Thyroid gland (tissue), 4 donors: Measurements from ENCODE around the gene FAM222A. TPM values are rescaled to one million over a fixed set of nuclear protein-coding genes. Genes with fewer than 3 reads are reported as not detected.

Experiments
- DNase-seq, 2 donors: peaks; one replicate each; pipeline ENCODE4 v3.0.0-alpha.2; 2019
- H3K27ac ChIP-seq, 3 donors: fragments of 200-600 bp; sonication (generic); 1 replicate in 2 of 3; 2 replicates in 1 of 3; pipeline ENCODE4 v1.5.1; 2016 to 2019; ENCODE audit warnings: mild to moderate bottlenecking in 1 of 3, moderate library complexity in 1 of 3
- H3K27me3 ChIP-seq: fragments of 200-600 bp; sonication (generic); one replicate; pipeline ENCODE4 v1.5.1; 2019
- H3K36me3 ChIP-seq, 2 donors: fragments of 200-600 bp; sonication (generic); one replicate each; pipeline ENCODE4 v1.5.1; 2016 to 2019
- H3K4me1 ChIP-seq, 2 donors: fragments of 200-600 bp; sonication (generic); one replicate each; pipeline ENCODE4 v1.5.1; 2017 to 2019
- H3K4me3 ChIP-seq, 3 donors: fragments of 200-600 bp; sonication (generic); replicated peaks in 1 of 3; 1 replicate in 2 of 3; 2 replicates in 1 of 3; pipeline ENCODE4 v1.5.1; 2016; ENCODE audit warnings: mild to moderate bottlenecking in 1 of 3
- H3K9me3 ChIP-seq: fragments of 200-600 bp; sonication (generic); one replicate; pipeline ENCODE4 v1.5.1; 2017
- POLR2A ChIP-seq, 2 donors: fragments of 450-650 bp; IDR thresholded peaks; one replicate each; pipeline ENCODE4 v1.6.1; 2017; ENCODE audit warnings: antibody characterized with exemption in 2 of 2, mild to moderate bottlenecking in 2 of 2, moderate library complexity in 1 of 2
- WGBS, 2 donors: methylation state at CpG; one replicate each; pipeline ENCODE4 v1.1.5; 2017; 5-methylcytosine and 5-hydroxymethylcytosine counted together
- intact Hi-C: fragments of 100-400 bp; cut with DNase I; formaldehyde crosslinking; loops from one replicate; pipeline ENCODE4 v1.15.1; 2023
- total RNA-seq, 4 donors: library from RNA; depleted of rRNA; stranded (reverse); fragments of >200 nt; gene quantifications; one replicate each; pipeline ENCODE4 v1.2.3, GENCODE V29; 2016
- TF ChIP-seq, protein P1 (sequence below), 6 experiments: fragments of 200-600 bp in 3 of 6; fragments of 450-650 bp in 3 of 6; sonication (generic) in 3 of 6; IDR thresholded peaks; one replicate each; pipeline ENCODE4 v1.5.1; 2016 to 2019; ENCODE audit warnings: antibody characterized with exemption in 6 of 6, mild to moderate bottlenecking in 2 of 6, inconsistent platforms in 1 of 6, moderate library complexity in 1 of 6

The FAM222A gene
- total RNA-seq, 4 donors from 2014 or later, result 1.3 to 3.8 (median 1.9) TPM

DNA sequence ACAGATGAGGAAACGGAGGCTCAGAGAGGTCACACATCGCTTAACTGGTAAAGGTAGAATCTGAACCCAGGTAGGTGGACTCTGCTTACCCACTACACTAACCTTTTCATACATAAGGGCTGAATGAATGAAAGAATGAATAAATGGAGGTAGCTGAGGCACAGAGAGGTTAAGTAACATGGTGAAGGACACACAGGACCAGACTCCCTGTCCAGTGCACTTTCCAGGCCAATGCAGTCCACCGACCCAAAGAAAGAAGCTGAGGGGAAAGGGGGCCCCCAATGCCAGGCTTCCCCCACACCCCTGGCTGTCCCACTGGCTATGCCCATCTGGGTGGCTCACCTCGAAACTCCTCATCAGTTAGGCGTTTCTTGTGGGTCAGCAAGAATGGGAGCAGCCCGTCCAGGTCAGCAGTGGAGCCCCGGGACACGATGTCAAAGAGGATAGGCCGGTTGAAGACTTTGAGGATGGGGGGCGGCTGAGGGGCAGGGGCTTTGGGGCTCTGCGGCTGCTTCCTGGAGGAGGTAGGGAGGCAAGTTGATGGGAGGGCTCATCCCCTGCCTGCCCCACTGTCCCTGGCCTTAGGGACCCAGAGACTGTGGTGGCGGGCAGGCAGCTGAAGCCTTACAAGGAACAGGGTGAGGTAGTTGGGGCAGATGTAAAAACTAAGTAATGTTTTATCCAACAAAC is 94.5 kb downstream of the FAM222A start:
- intact Hi-C loops, result loop anchor here (2.0 to 5.0 kb wide), 2 partner anchors 37 to 74 kb away; partner anchors contain the start of gene GLTP
- H3K27me3 ChIP-seq, result no peaks in the 10 kb centered on the region
- WGBS, 2 donors, result 92 to 95% methylated on average over 12 of the region's 12 CpGs

DNA sequence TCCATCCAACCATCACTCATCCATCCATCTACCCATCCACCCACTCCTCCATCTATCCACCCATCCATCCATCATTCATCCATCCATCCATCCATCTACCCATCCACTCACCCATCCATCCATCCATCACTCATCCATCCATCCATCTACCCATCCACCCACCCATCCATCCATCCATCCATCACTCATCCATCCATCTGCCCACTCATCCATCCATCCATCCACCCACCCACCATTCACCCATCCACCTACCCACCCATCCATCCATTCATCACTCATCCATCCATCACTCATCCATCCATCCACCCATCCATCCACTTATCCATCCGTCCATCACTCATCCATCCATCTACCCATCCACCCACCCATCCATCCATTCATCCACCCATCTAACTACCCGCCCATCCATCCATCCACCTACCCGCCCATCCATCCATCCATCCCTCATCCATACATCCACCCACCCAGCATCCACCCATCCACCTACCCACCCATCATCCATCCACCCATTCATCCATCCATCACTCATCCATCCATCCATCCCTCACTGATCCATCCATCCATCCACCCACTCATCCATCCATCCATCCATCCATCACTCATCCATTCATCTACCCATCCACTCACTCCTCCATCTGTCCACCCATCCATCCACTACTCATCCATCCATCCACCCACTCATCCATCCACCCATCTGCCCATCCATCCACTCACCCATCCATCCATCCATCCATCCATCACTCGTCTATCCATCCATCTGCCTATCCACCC is 95.4 kb downstream of the FAM222A start:
- no peaks in the 10 kb centered on the region for H3K27me3 ChIP-seq
- H3K4me3 ChIP-seq, result no peak overlapping the region
- no peaks in the 10 kb centered on the region for H3K4me1 ChIP-seq
- DNase-seq, result no peak
- intact Hi-C loops, result loop anchor here (5.0 kb wide), 1 partner anchor 73 kb away; the partner anchor contains the start of gene GLTP
- no peaks in the 10 kb centered on the region for H3K9me3 ChIP-seq
- 96 to 97% methylated on average over 4 of the region's 4 CpGs for WGBS, 2 donors
- no peak overlapping the region for H3K27ac ChIP-seq
- TF ChIP-seq, protein P1, sequence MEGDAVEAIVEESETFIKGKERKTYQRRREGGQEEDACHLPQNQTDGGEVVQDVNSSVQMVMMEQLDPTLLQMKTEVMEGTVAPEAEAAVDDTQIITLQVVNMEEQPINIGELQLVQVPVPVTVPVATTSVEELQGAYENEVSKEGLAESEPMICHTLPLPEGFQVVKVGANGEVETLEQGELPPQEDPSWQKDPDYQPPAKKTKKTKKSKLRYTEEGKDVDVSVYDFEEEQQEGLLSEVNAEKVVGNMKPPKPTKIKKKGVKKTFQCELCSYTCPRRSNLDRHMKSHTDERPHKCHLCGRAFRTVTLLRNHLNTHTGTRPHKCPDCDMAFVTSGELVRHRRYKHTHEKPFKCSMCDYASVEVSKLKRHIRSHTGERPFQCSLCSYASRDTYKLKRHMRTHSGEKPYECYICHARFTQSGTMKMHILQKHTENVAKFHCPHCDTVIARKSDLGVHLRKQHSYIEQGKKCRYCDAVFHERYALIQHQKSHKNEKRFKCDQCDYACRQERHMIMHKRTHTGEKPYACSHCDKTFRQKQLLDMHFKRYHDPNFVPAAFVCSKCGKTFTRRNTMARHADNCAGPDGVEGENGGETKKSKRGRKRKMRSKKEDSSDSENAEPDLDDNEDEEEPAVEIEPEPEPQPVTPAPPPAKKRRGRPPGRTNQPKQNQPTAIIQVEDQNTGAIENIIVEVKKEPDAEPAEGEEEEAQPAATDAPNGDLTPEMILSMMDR (IDR thresholded peaks at IDR 0.05), result no peak
- no peak for TF ChIP-seq POLR2A (IDR thresholded peaks at IDR 0.05)
- no peaks in the 10 kb centered on the region for H3K36me3 ChIP-seq

More for the DNA sequence above, 94.5 kb downstream of the FAM222A start:
- no peak for DNase-seq
- H3K36me3 ChIP-seq, result no peaks in the 10 kb centered on the region
- no peak overlapping the region for H3K27ac ChIP-seq
- no peaks in the 10 kb centered on the region for H3K9me3 ChIP-seq
- H3K4me3 ChIP-seq, result no peak overlapping the region
- no peaks in the 10 kb centered on the region for H3K4me1 ChIP-seq
- no peak for TF ChIP-seq POLR2A (IDR thresholded peaks at IDR 0.05)
- TF ChIP-seq, protein P1 (IDR thresholded peaks at IDR 0.05), result no peak

- intact Hi-C loops, result no loop called here
- H3K9me3 ChIP-seq, result no peaks in the 10 kb centered on the region
- 79 to 87% methylated on average over 10 of the region's 10 CpGs for WGBS, 2 donors
- no peak overlapping the region for H3K4me3 ChIP-seq
- H3K4me1 ChIP-seq, result no peaks in the 10 kb centered on the region
- no peak for TF ChIP-seq POLR2A (IDR thresholded peaks at IDR 0.05)
- TF ChIP-seq, protein P1 (IDR thresholded peaks at IDR 0.05), result no peak
- DNase-seq, result no peak
- H3K36me3 ChIP-seq, result no peaks in the 10 kb centered on the region
- H3K27ac ChIP-seq, result no peak overlapping the region
- no peaks in the 10 kb centered on the region for H3K27me3 ChIP-seq
Measured at GRCh38 chr12:109810954-109811623, 97.5 kb downstream of the FAM222A start.

- Histone ChIP-seq H3K4me3 (no peak overlapping the region), H3K9me3 (no peaks in the 10 kb centered on the region), H3K4me1 (no peaks in the 10 kb centered on the region), H3K27me3 (no peaks in the 10 kb centered on the region), H3K27ac (no peak overlapping the region), H3K36me3 (no peaks in the 10 kb centered on the region)
- no peak for DNase-seq
- TF ChIP-seq, protein P1 (IDR thresholded peaks at IDR 0.05), result no peak
- no peak for TF ChIP-seq POLR2A (IDR thresholded peaks at IDR 0.05)
- intact Hi-C loops, result no loop called here
- whole genome bisulfite sequencing, 2 donors, result 63 to 76% methylated on average over 5 of the region's 5 CpGs
Measured at GRCh38 chr12:109811624-109811995, 98.0 kb downstream of the FAM222A start.
